Measurements from ENCODE around the gene LRIG1. TPM values are rescaled to one million over a fixed set of nuclear protein-coding genes. Genes with fewer than 3 reads are reported as not detected.

The LRIG1 gene
- total RNA-seq, 1 donor from 2014 or later: 77.1 TPM

- intact Hi-C loops (cut with DNase I): no loop called here
- no peak for DNase-seq (ENCODE audit: low spot score)
Observed at GRCh38 chr3:66382142-66382541, 118.7 kb downstream of the LRIG1 start.

- intact Hi-C loops (cut with DNase I): no loop called here
- DNase-seq (ENCODE audit: low spot score): no peak
Observed at GRCh38 chr3:66381626-66382025, 119.2 kb downstream of the LRIG1 start.

GRCh38 chr3:66380200-66380932 lies 120.5 kb downstream of the LRIG1 start:
- intact Hi-C loops (cut with DNase I): no loop called here

GRCh38 chr3:66379565-66379964 lies 121.3 kb downstream of the LRIG1 start:
- intact Hi-C loops (cut with DNase I): no loop called here
- no peak for DNase-seq (ENCODE audit: low spot score)

More at GRCh38 chr3:66380200-66380932, 120.5 kb downstream of the LRIG1 start:
- no peak for DNase-seq (ENCODE audit: low spot score)

- intact Hi-C loops (cut with DNase I): no loop called here
- DNase-seq (ENCODE audit: low spot score): no peak
Observed at GRCh38 chr3:66378256-66378655, 122.6 kb downstream of the LRIG1 start.

GRCh38 chr3:66377800-66378199 lies 123.0 kb downstream of the LRIG1 start:
- intact Hi-C loops (cut with DNase I): no loop called here
- DNase-seq (ENCODE audit: low spot score): no peak

GRCh38 chr3:66376568-66376967 lies 124.3 kb downstream of the LRIG1 start:
- intact Hi-C loops (cut with DNase I): no loop called here
- no peak for DNase-seq (ENCODE audit: low spot score)

- intact Hi-C loops (cut with DNase I): loop anchor here (1.0 to 5.0 kb wide), 2 partner anchors 97 to 111 kb away; no protein-coding TSS in a partner anchor
- DNase-seq (ENCODE audit: low spot score): no peak
Observed at GRCh38 chr3:66372681-66373350, 128.0 kb downstream of the LRIG1 start.

- no peak for DNase-seq (ENCODE audit: low spot score)
- intact Hi-C loops (cut with DNase I): loop anchor here (5.0 kb wide), 1 partner anchor 109 kb away; no protein-coding TSS in a partner anchor
Observed at GRCh38 chr3:66371432-66371831, 129.4 kb downstream of the LRIG1 start.

GRCh38 chr3:66370179-66370578 lies 130.6 kb downstream of the LRIG1 start:
- DNase-seq (ENCODE audit: low spot score): no peak
- intact Hi-C loops (cut with DNase I): loop anchor here (5.0 kb wide), 1 partner anchor 108 kb away; no protein-coding TSS in a partner anchor

GRCh38 chr3:66367979-66368378 lies 132.8 kb downstream of the LRIG1 start:
- intact Hi-C loops (cut with DNase I): no loop called here

GRCh38 chr3:66366747-66367146 lies 134.1 kb downstream of the LRIG1 start:
- intact Hi-C loops (cut with DNase I): no loop called here
- no peak for DNase-seq (ENCODE audit: low spot score)

More at GRCh38 chr3:66367979-66368378, 132.8 kb downstream of the LRIG1 start:
- no peak for DNase-seq (ENCODE audit: low spot score)

GRCh38 chr3:66365080-66365479 lies 135.7 kb downstream of the LRIG1 start:
- intact Hi-C loops (cut with DNase I): no loop called here

GRCh38 chr3:66363148-66363547 lies 137.7 kb downstream of the LRIG1 start:
- DNase-seq (ENCODE audit: low spot score): no peak
- intact Hi-C loops (cut with DNase I): no loop called here

More at GRCh38 chr3:66365080-66365479, 135.7 kb downstream of the LRIG1 start:
- no peak for DNase-seq (ENCODE audit: low spot score)

GRCh38 chr3:66362541-66362941 lies 138.3 kb downstream of the LRIG1 start:
- no peak for DNase-seq (ENCODE audit: low spot score)
- intact Hi-C loops (cut with DNase I): no loop called here

- intact Hi-C loops (cut with DNase I): no loop called here
- no peak for DNase-seq (ENCODE audit: low spot score)
Observed at GRCh38 chr3:66361356-66361755, 139.5 kb downstream of the LRIG1 start.

- no peak for DNase-seq (ENCODE audit: low spot score)
- intact Hi-C loops (cut with DNase I): no loop called here
Observed at GRCh38 chr3:66355997-66356396, 144.8 kb downstream of the LRIG1 start.

- intact Hi-C loops (cut with DNase I): no loop called here
- DNase-seq (ENCODE audit: low spot score): no peak
Observed at GRCh38 chr3:66355394-66355793, 145.4 kb downstream of the LRIG1 start.

- DNase-seq (ENCODE audit: low spot score): no peak
- intact Hi-C loops (cut with DNase I): no loop called here
Observed at GRCh38 chr3:66354001-66354400, 146.8 kb downstream of the LRIG1 start.

GRCh38 chr3:66353530-66353929 lies 147.3 kb downstream of the LRIG1 start:
- intact Hi-C loops (cut with DNase I): no loop called here
- no peak for DNase-seq (ENCODE audit: low spot score)

GRCh38 chr3:66353039-66353438 lies 147.8 kb downstream of the LRIG1 start:
- intact Hi-C loops (cut with DNase I): no loop called here
- no peak for DNase-seq (ENCODE audit: low spot score)
